ENCODE results near the gene RASA3. TPM values are rescaled to one million over a fixed set of nuclear protein-coding genes. Genes with fewer than 3 reads are reported as not detected.

Gene RASA3
- total RNA-seq, 4 donors from 2014 or later: 28.1 to 73.4 (median 56.8) TPM

DNA sequence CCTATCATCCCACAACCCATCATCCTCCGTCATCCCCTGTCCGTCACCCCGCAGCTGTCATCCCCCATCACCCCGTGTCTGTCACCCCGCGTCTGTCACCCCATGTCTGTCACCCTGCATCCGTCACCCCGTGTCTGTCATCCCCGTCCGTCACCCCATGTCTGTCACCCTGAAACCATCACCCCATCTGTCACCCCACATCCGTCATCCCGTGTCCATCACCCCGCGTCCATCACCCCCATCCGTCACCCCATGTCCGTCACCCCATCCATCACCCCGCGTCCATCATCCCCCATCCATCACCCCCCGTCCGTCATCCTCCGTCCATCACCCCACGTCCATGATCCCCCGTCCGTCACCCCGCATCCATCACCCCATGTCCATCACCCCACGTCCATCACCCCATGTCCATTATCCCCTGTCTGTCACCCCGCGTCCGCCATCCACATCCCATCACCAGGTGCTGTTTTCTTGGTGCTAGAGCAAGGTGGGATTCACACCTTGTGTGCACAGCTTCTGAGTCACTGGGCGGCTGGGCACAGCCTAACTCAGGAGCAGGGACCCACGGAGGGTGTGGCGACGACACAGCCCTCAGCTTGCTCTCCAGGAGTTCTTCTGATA lies 24.2 kb downstream of the RASA3 start:
- ATAC-seq (ENCODE audit: low FRiP score): no peak
- TF ChIP-seq, protein P1, sequence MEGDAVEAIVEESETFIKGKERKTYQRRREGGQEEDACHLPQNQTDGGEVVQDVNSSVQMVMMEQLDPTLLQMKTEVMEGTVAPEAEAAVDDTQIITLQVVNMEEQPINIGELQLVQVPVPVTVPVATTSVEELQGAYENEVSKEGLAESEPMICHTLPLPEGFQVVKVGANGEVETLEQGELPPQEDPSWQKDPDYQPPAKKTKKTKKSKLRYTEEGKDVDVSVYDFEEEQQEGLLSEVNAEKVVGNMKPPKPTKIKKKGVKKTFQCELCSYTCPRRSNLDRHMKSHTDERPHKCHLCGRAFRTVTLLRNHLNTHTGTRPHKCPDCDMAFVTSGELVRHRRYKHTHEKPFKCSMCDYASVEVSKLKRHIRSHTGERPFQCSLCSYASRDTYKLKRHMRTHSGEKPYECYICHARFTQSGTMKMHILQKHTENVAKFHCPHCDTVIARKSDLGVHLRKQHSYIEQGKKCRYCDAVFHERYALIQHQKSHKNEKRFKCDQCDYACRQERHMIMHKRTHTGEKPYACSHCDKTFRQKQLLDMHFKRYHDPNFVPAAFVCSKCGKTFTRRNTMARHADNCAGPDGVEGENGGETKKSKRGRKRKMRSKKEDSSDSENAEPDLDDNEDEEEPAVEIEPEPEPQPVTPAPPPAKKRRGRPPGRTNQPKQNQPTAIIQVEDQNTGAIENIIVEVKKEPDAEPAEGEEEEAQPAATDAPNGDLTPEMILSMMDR (IDR thresholded peaks at IDR 0.05): no peak
- peak; percentile 15 for DNase-seq (ENCODE audit: low spot score)

- ATAC-seq (ENCODE audit: low FRiP score): no peak
- DNase-seq (ENCODE audit: low spot score): peak; percentile 19
- TF ChIP-seq, protein P1 (IDR thresholded peaks at IDR 0.05): no peak
These were observed 24.7 kb downstream of the RASA3 start for GRCh38 chr13:114107686-114108081.

DNA sequence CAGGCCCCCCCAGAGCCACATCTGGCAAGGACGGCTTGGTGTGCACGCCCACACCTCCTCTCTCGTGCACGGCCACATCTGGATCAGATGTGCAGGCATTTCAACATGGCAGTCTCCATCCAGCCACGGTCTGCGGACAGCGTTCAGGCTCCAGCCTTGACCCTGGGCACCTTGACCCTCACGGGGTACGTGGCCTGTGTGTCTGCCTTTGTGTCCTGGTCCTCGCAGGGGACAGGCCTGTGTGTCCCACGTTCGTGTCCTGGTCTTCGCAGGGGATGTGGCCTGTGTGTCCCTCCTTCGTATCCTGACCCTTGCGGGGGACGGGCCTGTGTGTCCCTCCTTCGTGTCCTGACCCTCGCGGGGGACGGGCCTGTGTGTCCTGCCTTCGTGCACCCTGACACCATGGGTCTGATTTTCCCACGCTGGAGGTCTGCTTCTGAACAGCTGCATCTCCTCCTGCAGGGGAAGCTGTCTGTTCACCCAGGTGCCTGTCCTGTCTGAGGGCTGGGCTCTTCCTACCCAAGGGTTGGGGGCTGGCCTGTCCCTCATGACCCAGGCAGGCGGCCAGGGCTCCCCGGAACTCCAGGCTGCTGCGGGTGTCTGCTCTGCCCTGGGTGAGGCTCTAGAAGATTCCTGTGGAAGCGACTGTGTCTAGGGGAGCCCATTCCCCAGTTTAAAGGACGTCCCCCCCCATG lies 25.3 kb downstream of the RASA3 start:
- TF ChIP-seq, protein P1 (IDR thresholded peaks at IDR 0.05): no peak
- peak; percentile 11 for DNase-seq (ENCODE audit: low spot score)
- no peak for ATAC-seq (ENCODE audit: low FRiP score)

GRCh38 chr13:114106526-114106925 lies 25.9 kb downstream of the RASA3 start:
- ATAC-seq (ENCODE audit: low FRiP score): no peak
- TF ChIP-seq, protein P1 (IDR thresholded peaks at IDR 0.05): no peak
- DNase-seq (ENCODE audit: low spot score): peak; percentile 11

DNA sequence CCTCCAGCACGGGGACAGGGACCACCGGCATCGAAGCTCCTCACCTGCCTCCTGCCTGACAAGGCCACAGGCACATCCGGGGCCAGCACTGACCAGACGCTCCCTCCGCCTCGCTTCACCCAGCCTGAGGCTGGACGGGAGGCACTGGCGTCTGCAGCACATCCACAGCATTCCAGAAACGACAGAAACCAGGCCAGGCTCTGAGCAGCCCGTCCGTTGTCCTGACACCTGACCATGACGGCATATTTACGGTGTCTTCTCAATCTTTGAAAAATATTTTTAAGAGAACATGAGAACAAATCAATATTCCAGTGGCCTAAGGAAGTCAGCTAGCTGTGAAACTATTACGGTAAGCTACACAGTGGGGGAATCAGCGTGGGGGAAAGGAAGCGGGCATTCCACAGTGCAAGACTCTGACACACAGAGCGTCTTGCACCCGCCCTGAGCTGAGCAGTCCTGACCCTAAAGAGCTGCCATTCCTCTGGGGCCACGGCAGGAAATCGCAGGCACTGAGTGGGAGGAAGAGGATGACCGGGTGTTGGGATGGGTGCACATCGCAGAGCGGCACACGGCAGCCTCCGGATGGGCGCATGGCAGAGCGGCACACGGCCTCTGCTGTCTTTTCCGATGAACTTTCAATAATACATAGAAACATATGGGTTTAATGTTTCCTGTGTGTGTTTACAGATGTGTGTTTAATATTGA lies 26.8 kb downstream of the RASA3 start:
- TF ChIP-seq, protein P1 (IDR thresholded peaks at IDR 0.05): no peak
- ATAC-seq (ENCODE audit: low FRiP score) (no peak), DNase-seq (ENCODE audit: low spot score) (peak; percentile 6)

- DNase-seq (ENCODE audit: low spot score) (peak; percentile 4), ATAC-seq (ENCODE audit: low FRiP score) (no peak)
- TF ChIP-seq, protein P1 (IDR thresholded peaks at IDR 0.05): no peak
These were observed 27.5 kb downstream of the RASA3 start for GRCh38 chr13:114104655-114105520.
